Right atrium auricular region (tissue), 2 donors: ENCODE data around the gene LEPR. TPM values are rescaled to one million over a fixed set of nuclear protein-coding genes. Genes with fewer than 3 reads are reported as not detected.

ENCODE experiments used
- total RNA-seq, 2 donors: library from RNA; depleted of rRNA; stranded (reverse); fragments of >200 nt; gene quantifications; one replicate each; pipeline ENCODE4 v1.1.0, GENCODE V29; 2016

LEPR gene
- total RNA-seq, 2 donors from 2014 or later, result 10.8 to 25.2 TPM

Other genes with a start within 250 kb of the LEPR start
- gene DNAJC6, start 111.1 kb upstream of the LEPR start, total RNA-seq, result 10 to 100 TPM; 17.3 to 24.6 TPM
- gene LEPROT, start within 50 bp of the LEPR start, total RNA-seq, result 10 to 100 TPM; 42.7 to 44.6 TPM